ENCODE measurements around the gene EDAR. TPM values are rescaled to one million over a fixed set of nuclear protein-coding genes. Genes with fewer than 3 reads are reported as not detected.

EDAR gene
- total RNA-seq, 1 donor from 2014 or later: not detected

GRCh38 chr2:108949316-108950239 is 39.4 kb downstream of the EDAR start:
- peaks cover 2% of the 10 kb centered on the region for H3K27me3 Mint-ChIP-seq (ENCODE audit: unreplicated experiment)
- DNase-seq: no peak
- no peaks in the 10 kb centered on the region for H3K4me1 Mint-ChIP-seq (ENCODE audit: low read depth, unreplicated experiment)
- H3K27ac Mint-ChIP-seq (ENCODE audit: unreplicated experiment): no peak overlapping the region
- H3K36me3 Mint-ChIP-seq (ENCODE audit: unreplicated experiment): peaks cover 31% of the 10 kb centered on the region
- peaks cover 14% of the 10 kb centered on the region for H3K9me3 Mint-ChIP-seq (ENCODE audit: unreplicated experiment)
- no peak for TF ChIP-seq CTCF (IDR thresholded peaks at IDR 0.05; ENCODE audit: partially characterized antibody, unreplicated experiment)
- H3K4me3 Mint-ChIP-seq (ENCODE audit: unreplicated experiment): no peak overlapping the region

- Mint-ChIP-seq H3K9me3 (ENCODE audit: unreplicated experiment) (peaks cover 11% of the 10 kb centered on the region), H3K4me3 (ENCODE audit: unreplicated experiment) (no peak overlapping the region), H3K36me3 (ENCODE audit: unreplicated experiment) (peaks cover 31% of the 10 kb centered on the region), H3K27me3 (ENCODE audit: unreplicated experiment) (peaks cover 2% of the 10 kb centered on the region), H3K4me1 (ENCODE audit: low read depth, unreplicated experiment) (no peaks in the 10 kb centered on the region), H3K27ac (ENCODE audit: unreplicated experiment) (no peak overlapping the region)
- TF ChIP-seq CTCF (IDR thresholded peaks at IDR 0.05; ENCODE audit: partially characterized antibody, unreplicated experiment): no peak
- DNase-seq: no peak
These were observed 41.6 kb downstream of the EDAR start for GRCh38 chr2:108947271-108947907.

GRCh38 chr2:108946442-108946841 is 42.6 kb downstream of the EDAR start:
- Mint-ChIP-seq H3K9me3 (ENCODE audit: unreplicated experiment) (peaks cover 11% of the 10 kb centered on the region), H3K36me3 (ENCODE audit: unreplicated experiment) (peaks cover 30% of the 10 kb centered on the region), H3K27ac (ENCODE audit: unreplicated experiment) (no peak overlapping the region), H3K27me3 (ENCODE audit: unreplicated experiment) (peaks cover 2% of the 10 kb centered on the region), H3K4me1 (ENCODE audit: low read depth, unreplicated experiment) (no peaks in the 10 kb centered on the region), H3K4me3 (ENCODE audit: unreplicated experiment) (no peak overlapping the region)
- DNase-seq: no peak
- TF ChIP-seq CTCF (IDR thresholded peaks at IDR 0.05; ENCODE audit: partially characterized antibody, unreplicated experiment): no peak

- peaks cover 2% of the 10 kb centered on the region for H3K27me3 Mint-ChIP-seq (ENCODE audit: unreplicated experiment)
- no peak overlapping the region for H3K27ac Mint-ChIP-seq (ENCODE audit: unreplicated experiment)
- no peaks in the 10 kb centered on the region for H3K4me1 Mint-ChIP-seq (ENCODE audit: low read depth, unreplicated experiment)
- peaks cover 30% of the 10 kb centered on the region for H3K36me3 Mint-ChIP-seq (ENCODE audit: unreplicated experiment)
- TF ChIP-seq CTCF (IDR thresholded peaks at IDR 0.05; ENCODE audit: partially characterized antibody, unreplicated experiment): no peak
- no peak for DNase-seq
- H3K4me3 Mint-ChIP-seq (ENCODE audit: unreplicated experiment): no peak overlapping the region
- peaks cover 11% of the 10 kb centered on the region for H3K9me3 Mint-ChIP-seq (ENCODE audit: unreplicated experiment)
These were observed 43.1 kb downstream of the EDAR start for GRCh38 chr2:108945969-108946368.

All from glutamatergic neuron (in vitro differentiated cells).